HCT116 (cell line): ENCODE results near the gene ZNF317. TPM values are rescaled to one million over a fixed set of nuclear protein-coding genes. Genes with fewer than 3 reads are reported as not detected.

Experiments used
- ATAC-seq: fragments of 200-7000 bp; cut with Tn5 transposase; 2 replicates; pipeline ENCODE4 v1.9.1; 2020; ENCODE audit warnings: mild to moderate bottlenecking, moderate library complexity
- BruUV-seq: library from RNA; stranded (reverse); fragments of 400-500 nt; replicated peaks from 2 replicates; lab custom pipeline; 2021; lab: Mats Ljungman, UMichigan
- CTCF ChIA-PET: fragments of 300-600 bp; sonication (Branson Sonifier 250); formaldehyde crosslinking; loops from one replicate; lab custom pipeline; 2021; ENCODE audit warnings: antibody characterized with exemption; lab: Charles Lee
- POLR2A ChIA-PET: fragments of 300-600, 350-600 bp; sonication (Branson Sonifier 250); formaldehyde crosslinking; loops from one replicate; lab custom pipeline; 2021; ENCODE audit warnings: antibody characterized with exemption; lab: Charles Lee
- RAD21 ChIA-PET, 2 experiments: fragments of 300-600 bp; sonication (Branson Sonifier 250); formaldehyde crosslinking; loops; one replicate each; lab custom pipeline; 2023; ENCODE audit warnings: low total read pairs in 2 of 2; ENCODE audit not compliant: uncharacterized antibody in 2 of 2, unreplicated experiment in 2 of 2, low non-redundant PET in 1 of 2; lab: Charles Lee
- DNase-seq: peaks from one replicate; pipeline ENCODE4 v3.0.0-alpha.2; 2010; ENCODE audit warnings: low read depth, low spot score
- H2AFZ ChIP-seq: fragments of 200-600 bp; shearing (Covaris generic), sonication (generic); 2 replicates; pipeline ENCODE4 v1.6.1; 2017; ENCODE audit warnings: low read depth, mixed run types, mixed read lengths, antibody characterized with exemption, low read length; ENCODE audit not compliant: poor library complexity, severe bottlenecking
- H3K27ac ChIP-seq: 2 replicates; pipeline ENCODE4 v1.5.1; 2012; ENCODE audit warnings: low read depth, low read length
- H3K27me3 ChIP-seq: fragments of 200-600 bp; sonication (generic); 2 replicates; pipeline ENCODE4 v1.6.1; 2016; ENCODE audit warnings: mixed run types, low read length, mixed read lengths; ENCODE audit not compliant: insufficient read depth
- H3K36me3 ChIP-seq, 2 experiments: fragments of 200-500 bp in 1 of 2; fragments of 200-600 bp in 1 of 2; sonication (Bioruptor generic) in 1 of 2; sonication (generic) in 1 of 2; 2 replicates each; pipeline versions ENCODE4 v1.5.1 to v1.6.1; 2014 to 2016; ENCODE audit warnings: low read length in 2 of 2, inconsistent platforms in 1 of 2, mixed read lengths in 1 of 2, mixed run types in 1 of 2; ENCODE audit not compliant: insufficient read depth in 2 of 2, control insufficient read depth in 1 of 2
- H3K4me1 ChIP-seq, 2 experiments: fragments of 200-600 bp in 1 of 2; sonication (generic) in 1 of 2; 2 replicates each; pipeline versions ENCODE4 v1.5.1 to v1.6.1; 2012 to 2017; ENCODE audit warnings: low read length in 2 of 2, inconsistent platforms in 1 of 2, mild to moderate bottlenecking in 1 of 2, mixed read lengths in 1 of 2, mixed run types in 1 of 2, moderate library complexity in 1 of 2; ENCODE audit not compliant: insufficient read depth in 2 of 2, control insufficient read depth in 1 of 2
- H3K4me2 ChIP-seq: fragments of 200-600 bp; sonication (generic); 2 replicates; pipeline ENCODE4 v1.6.1; 2017; ENCODE audit warnings: mixed run types, low read length, mixed read lengths
- H3K4me3 ChIP-seq, 2 experiments: fragments of 200-600 bp in 1 of 2; sonication (generic) in 1 of 2; replicated peaks in 1 of 2; 2 replicates each; pipeline ENCODE4 v1.5.1; 2011 to 2016; ENCODE audit warnings: low read length in 2 of 2, control low read depth in 1 of 2, low read depth in 1 of 2, mild to moderate bottlenecking in 1 of 2, mixed read lengths in 1 of 2, mixed run types in 1 of 2
- H3K79me2 ChIP-seq: fragments of 200-600 bp; sonication (generic); 2 replicates; pipeline ENCODE4 v1.6.1; 2017; ENCODE audit warnings: mild to moderate bottlenecking, mixed run types, low read length, moderate library complexity, mixed read lengths; ENCODE audit not compliant: insufficient read depth
- H3K9ac ChIP-seq: fragments of 200-600 bp; sonication (generic); 2 replicates; pipeline ENCODE4 v1.6.1; 2016; ENCODE audit warnings: low read length, mixed read lengths
- H3K9me2 ChIP-seq: fragments of 200-600 bp; sonication (generic), shearing (Covaris generic); 2 replicates; pipeline ENCODE4 v1.6.1; 2017; ENCODE audit warnings: mixed run types, mild to moderate bottlenecking, moderate library complexity; ENCODE audit not compliant: insufficient read depth
- H3K9me3 ChIP-seq, 2 experiments: fragments of 200-500 bp in 1 of 2; fragments of 200-600 bp in 1 of 2; sonication (Bioruptor generic) in 1 of 2; sonication (generic) in 1 of 2; 2 replicates each; pipeline ENCODE4 v1.6.1; 2014 to 2017; ENCODE audit warnings: low read length in 2 of 2, mixed read lengths in 2 of 2, inconsistent platforms in 1 of 2, low read depth in 1 of 2, mild to moderate bottlenecking in 1 of 2, mixed run types in 1 of 2, moderate library complexity in 1 of 2; ENCODE audit not compliant: control insufficient read depth in 1 of 2, insufficient read depth in 1 of 2
- H4K20me1 ChIP-seq: fragments of 200-600 bp; sonication (generic), shearing (Covaris generic); 2 replicates; pipeline ENCODE4 v1.6.1; 2017; ENCODE audit warnings: mixed run types, mild to moderate bottlenecking, moderate library complexity; ENCODE audit not compliant: insufficient read depth
- CBX3 ChIP-seq: IDR thresholded peaks from 2 replicates; pipeline ENCODE4 v1.6.1; 2012; ENCODE audit warnings: low read depth
- CEBPB ChIP-seq: IDR thresholded peaks from 2 replicates; pipeline ENCODE4 v1.6.1; 2012; ENCODE audit warnings: low read depth
- EGR1 ChIP-seq: IDR thresholded peaks from 2 replicates; pipeline ENCODE4 v1.6.1; 2012; ENCODE audit warnings: low read depth
- ELF1 ChIP-seq: IDR thresholded peaks from 2 replicates; pipeline ENCODE4 v1.6.1; 2012; ENCODE audit warnings: low read depth, borderline replicate concordance
- EZH2 ChIP-seq: fragments of 200-600 bp; sonication (generic); IDR thresholded peaks from 2 replicates; pipeline ENCODE4 v1.6.1; 2017; ENCODE audit warnings: antibody characterized with exemption, mixed run types
- EZH2phosphoT487 ChIP-seq: fragments of 200-600 bp; IDR thresholded peaks from 2 replicates; pipeline ENCODE4 v1.6.1; 2018; ENCODE audit warnings: antibody characterized with exemption, borderline replicate concordance
- POLR2A ChIP-seq: IDR thresholded peaks from 2 replicates; pipeline ENCODE4 v1.7.0; 2011; ENCODE audit warnings: borderline replicate concordance; ENCODE audit not compliant: insufficient read depth, insufficient read length; ENCODE audit errors: extremely low read depth
- POLR2AphosphoS5 ChIP-seq: IDR thresholded peaks from 2 replicates; pipeline ENCODE4 v1.6.1; 2011; ENCODE audit warnings: mild to moderate bottlenecking, low read depth, low read length, moderate library complexity
- RAD21 ChIP-seq: IDR thresholded peaks from 2 replicates; pipeline ENCODE4 v1.6.1; 2012; ENCODE audit warnings: low read depth, mild to moderate bottlenecking
- SIN3A ChIP-seq: IDR thresholded peaks from 2 replicates; pipeline ENCODE4 v1.6.1; 2012; ENCODE audit warnings: low read depth
- SRF ChIP-seq: IDR thresholded peaks from 2 replicates; pipeline ENCODE4 v1.6.1; 2012; ENCODE audit warnings: low read depth
- YY1 ChIP-seq: IDR thresholded peaks from 2 replicates; pipeline ENCODE4 v1.6.1; 2011; ENCODE audit warnings: low read length, low read depth, moderate library complexity, mild to moderate bottlenecking; ENCODE audit not compliant: insufficient replicate concordance; ENCODE audit errors: extremely low read depth
- ZFX ChIP-seq: fragments of 450-650 bp; IDR thresholded peaks from 2 replicates; pipeline ENCODE4 v1.6.1; 2017
- intact Hi-C: fragments of 100-400 bp; cut with micrococcal nuclease; formaldehyde crosslinking; loops from 2 replicates; pipeline ENCODE4 v1.10.0; 2022
- total RNA-seq: library from RNA; stranded (reverse); gene quantifications from one replicate; pipeline ENCODE4 v1.2.1, GENCODE V29; 2021; ENCODE audit not compliant: unreplicated experiment
- TF ChIP-seq, protein P1 (sequence below): IDR thresholded peaks from 2 replicates; pipeline ENCODE4 v1.6.1; 2012
- TF ChIP-seq, protein P2 (sequence below): IDR thresholded peaks from 2 replicates; pipeline ENCODE4 v1.6.1; 2012; ENCODE audit warnings: low read depth
- TF ChIP-seq, protein P3 (sequence below), 3 experiments: fragments of 200-600 bp in 1 of 3; sonication (generic) in 1 of 3; IDR thresholded peaks in 2 of 3; conservative IDR thresholded peaks in 1 of 3; 2 replicates each; pipeline ENCODE4 v1.5.1; 2012 to 2017; ENCODE audit warnings: low read depth in 2 of 3, low read length in 2 of 3, antibody characterized with exemption in 1 of 3, borderline replicate concordance in 1 of 3, control low read depth in 1 of 3, mild to moderate bottlenecking in 1 of 3, mixed read lengths in 1 of 3, mixed run types in 1 of 3, moderate library complexity in 1 of 3; ENCODE audit not compliant: insufficient read depth in 1 of 3

The ZNF317 gene
- total RNA-seq, 1 experiment from 2014 or later = 39.8 TPM

DNA sequence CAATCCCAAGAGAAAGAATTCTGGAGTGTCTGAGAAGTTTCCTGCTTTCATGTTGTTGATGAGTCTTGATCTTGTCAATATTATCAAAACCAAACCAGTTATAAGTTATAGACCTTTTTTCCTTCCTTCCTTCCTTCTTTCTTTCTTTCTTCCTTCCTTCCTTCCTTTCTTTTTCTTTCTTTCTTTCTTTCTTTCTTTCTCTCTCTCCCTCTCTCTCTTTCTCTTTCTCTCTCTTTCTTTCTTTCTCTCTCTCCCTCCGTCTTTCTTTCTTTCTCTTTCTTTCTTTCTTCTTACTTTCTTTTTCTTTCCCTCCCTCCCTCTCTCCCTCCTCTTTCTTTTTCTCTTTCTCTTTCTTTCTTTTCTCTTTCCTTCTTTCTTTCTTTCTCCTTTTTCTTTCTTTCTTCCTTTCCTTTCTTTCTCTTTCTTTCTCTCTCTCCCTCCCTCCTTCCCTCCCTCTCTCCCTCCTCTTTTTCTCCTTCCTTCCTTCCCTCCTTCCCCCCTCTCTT lies 13.2 kb upstream of the ZNF317 start, which contains the start of gene OR7G3:
Gene OR7G3 (minus strand): TSS at position 51 of the 506 bp plus-strand sequence. CDS start 0 bp downstream, at position 51.
- intact Hi-C loops = no loop called here
- Histone ChIP-seq H3K4me1 (peaks cover 16 to 31% of the 10 kb centered on the region in 2 experiments), H3K36me3 (no peaks in the 10 kb centered on the region), H3K79me2 (no peaks in the 10 kb centered on the region), H3K27me3 (no peaks in the 10 kb centered on the region), H4K20me1 (no peaks in the 10 kb centered on the region), H3K4me3 (no peak within 1 kb of the TSS), H3K9me2 (no peaks in the 10 kb centered on the region), H2AFZ (no peak within 1 kb of the TSS), H3K4me2 (peak within 1 kb of the TSS; percentile 66), H3K27ac (peak within 1 kb of the TSS; percentile 57; the same call in 1 of the 2 replicates), H3K9me3 (no peaks in the 10 kb centered on the region), H3K9ac (no peak within 1 kb of the TSS)
- RAD21 ChIA-PET = no interaction called here
- ATAC-seq = no peak
- CTCF ChIA-PET = interaction anchor here (0.7 kb wide), 1 partner anchor 972 kb away, joined by 4 read pairs; no protein-coding TSS in a partner anchor
- no peak for DNase-seq
- TF ChIP-seq POLR2A (no peak), ZFX (no peak), ELF1 (no peak), EGR1 (no peak), CBX3 (no peak), EZH2phosphoT487 (no peak), POLR2AphosphoS5 (no peak)
- TF ChIP-seq, protein P1, sequence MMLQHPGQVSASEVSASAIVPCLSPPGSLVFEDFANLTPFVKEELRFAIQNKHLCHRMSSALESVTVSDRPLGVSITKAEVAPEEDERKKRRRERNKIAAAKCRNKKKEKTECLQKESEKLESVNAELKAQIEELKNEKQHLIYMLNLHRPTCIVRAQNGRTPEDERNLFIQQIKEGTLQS = no peak
- BruUV-seq = no TSS peak
- POLR2A ChIA-PET = no interaction called here

DNA sequence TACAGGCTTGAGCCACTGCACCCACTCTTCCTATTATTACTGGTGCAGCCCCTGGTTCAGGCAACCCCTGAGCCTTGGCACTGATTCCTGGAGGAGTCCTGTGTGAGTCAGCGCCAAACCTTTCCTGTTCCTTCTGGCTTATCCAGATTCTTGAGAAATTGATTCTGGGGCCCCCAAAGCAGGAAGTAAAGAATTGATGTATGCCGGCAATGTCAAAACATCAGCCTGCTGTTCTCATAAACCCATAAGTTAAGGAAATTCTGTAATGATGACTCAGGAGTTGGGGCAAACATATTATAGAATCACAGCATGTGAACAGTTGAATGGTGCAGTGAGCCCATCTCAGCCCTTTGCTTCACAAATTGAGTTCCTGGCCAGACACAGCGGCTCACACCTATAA lies 12.0 kb upstream of the ZNF317 start:
- intact Hi-C loops = no loop called here
- Histone ChIP-seq H3K36me3 (no peaks in the 10 kb centered on the region), H4K20me1 (no peaks in the 10 kb centered on the region), H3K27me3 (no peaks in the 10 kb centered on the region), H3K4me2 (peak overlapping the region; percentile 66), H2AFZ (no peak overlapping the region), H3K27ac (peak overlapping the region; percentile 57), H3K9me3 (no peaks in the 10 kb centered on the region), H3K79me2 (no peaks in the 10 kb centered on the region), H3K9ac (no peak overlapping the region), H3K9me2 (no peaks in the 10 kb centered on the region), H3K4me1 (peaks cover 16 to 31% of the 10 kb centered on the region in 2 experiments), H3K4me3 (peak overlapping the region in 1 of 2 experiments; percentile 31; a peak in 1 of 4 replicates)
- DNase-seq (peak; percentile 82), ATAC-seq (peak; percentile 90)
- ChIA-PET POLR2A (no interaction called here), CTCF (no interaction called here), RAD21 (no interaction called here)
- no TSS peak for BruUV-seq
- TF ChIP-seq, protein P2, sequence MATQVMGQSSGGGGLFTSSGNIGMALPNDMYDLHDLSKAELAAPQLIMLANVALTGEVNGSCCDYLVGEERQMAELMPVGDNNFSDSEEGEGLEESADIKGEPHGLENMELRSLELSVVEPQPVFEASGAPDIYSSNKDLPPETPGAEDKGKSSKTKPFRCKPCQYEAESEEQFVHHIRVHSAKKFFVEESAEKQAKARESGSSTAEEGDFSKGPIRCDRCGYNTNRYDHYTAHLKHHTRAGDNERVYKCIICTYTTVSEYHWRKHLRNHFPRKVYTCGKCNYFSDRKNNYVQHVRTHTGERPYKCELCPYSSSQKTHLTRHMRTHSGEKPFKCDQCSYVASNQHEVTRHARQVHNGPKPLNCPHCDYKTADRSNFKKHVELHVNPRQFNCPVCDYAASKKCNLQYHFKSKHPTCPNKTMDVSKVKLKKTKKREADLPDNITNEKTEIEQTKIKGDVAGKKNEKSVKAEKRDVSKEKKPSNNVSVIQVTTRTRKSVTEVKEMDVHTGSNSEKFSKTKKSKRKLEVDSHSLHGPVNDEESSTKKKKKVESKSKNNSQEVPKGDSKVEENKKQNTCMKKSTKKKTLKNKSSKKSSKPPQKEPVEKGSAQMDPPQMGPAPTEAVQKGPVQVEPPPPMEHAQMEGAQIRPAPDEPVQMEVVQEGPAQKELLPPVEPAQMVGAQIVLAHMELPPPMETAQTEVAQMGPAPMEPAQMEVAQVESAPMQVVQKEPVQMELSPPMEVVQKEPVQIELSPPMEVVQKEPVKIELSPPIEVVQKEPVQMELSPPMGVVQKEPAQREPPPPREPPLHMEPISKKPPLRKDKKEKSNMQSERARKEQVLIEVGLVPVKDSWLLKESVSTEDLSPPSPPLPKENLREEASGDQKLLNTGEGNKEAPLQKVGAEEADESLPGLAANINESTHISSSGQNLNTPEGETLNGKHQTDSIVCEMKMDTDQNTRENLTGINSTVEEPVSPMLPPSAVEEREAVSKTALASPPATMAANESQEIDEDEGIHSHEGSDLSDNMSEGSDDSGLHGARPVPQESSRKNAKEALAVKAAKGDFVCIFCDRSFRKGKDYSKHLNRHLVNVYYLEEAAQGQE = no peak
- TF ChIP-seq EZH2 (no peak), SIN3A (peak; percentile 70; the same call in 1 of the 2 replicates), CBX3 (peak; percentile 88), YY1 (no peak), SRF (no peak), CEBPB (peak; percentile 88), RAD21 (peak; percentile 30; the same call in 1 of the 2 replicates)
- TF ChIP-seq, protein P3, sequence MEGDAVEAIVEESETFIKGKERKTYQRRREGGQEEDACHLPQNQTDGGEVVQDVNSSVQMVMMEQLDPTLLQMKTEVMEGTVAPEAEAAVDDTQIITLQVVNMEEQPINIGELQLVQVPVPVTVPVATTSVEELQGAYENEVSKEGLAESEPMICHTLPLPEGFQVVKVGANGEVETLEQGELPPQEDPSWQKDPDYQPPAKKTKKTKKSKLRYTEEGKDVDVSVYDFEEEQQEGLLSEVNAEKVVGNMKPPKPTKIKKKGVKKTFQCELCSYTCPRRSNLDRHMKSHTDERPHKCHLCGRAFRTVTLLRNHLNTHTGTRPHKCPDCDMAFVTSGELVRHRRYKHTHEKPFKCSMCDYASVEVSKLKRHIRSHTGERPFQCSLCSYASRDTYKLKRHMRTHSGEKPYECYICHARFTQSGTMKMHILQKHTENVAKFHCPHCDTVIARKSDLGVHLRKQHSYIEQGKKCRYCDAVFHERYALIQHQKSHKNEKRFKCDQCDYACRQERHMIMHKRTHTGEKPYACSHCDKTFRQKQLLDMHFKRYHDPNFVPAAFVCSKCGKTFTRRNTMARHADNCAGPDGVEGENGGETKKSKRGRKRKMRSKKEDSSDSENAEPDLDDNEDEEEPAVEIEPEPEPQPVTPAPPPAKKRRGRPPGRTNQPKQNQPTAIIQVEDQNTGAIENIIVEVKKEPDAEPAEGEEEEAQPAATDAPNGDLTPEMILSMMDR (IDR thresholded peaks at IDR 0.05 in 2 of 3, conservative IDR thresholded peaks at IDR 0.05 in 1 of 3; ENCODE audit: borderline replicate concordance in 1 of 3, insufficient read depth in 1 of 3, low read depth in 2 of 3, low read length in 2 of 3) = no peak
